WERI-Rb-1 (cell line): Measurements from ENCODE around the gene PRKCB.

Experiments used
- DNase-seq: peaks from one replicate; pipeline ENCODE4 v3.0.0-alpha.2; 2020
- H3K27ac ChIP-seq: fragments of 250-450 bp; sonication (Bioruptor Pico); 2 replicates; pipeline ENCODE4 v1.5.1; 2020; ENCODE audit warnings: mild to moderate bottlenecking, moderate library complexity
- H3K27me3 ChIP-seq: fragments of 250-450 bp; sonication (Bioruptor Pico); 2 replicates; pipeline ENCODE4 v1.5.1; 2021; ENCODE audit warnings: mild to moderate bottlenecking, low read depth, moderate library complexity; ENCODE audit not compliant: insufficient read depth, severe bottlenecking
- H3K36me3 ChIP-seq: fragments of 250-450 bp; sonication (Bioruptor Pico); 2 replicates; pipeline ENCODE4 v1.5.1; 2020; ENCODE audit warnings: mild to moderate bottlenecking, moderate library complexity
- H3K4me3 ChIP-seq: 2 replicates; pipeline ENCODE4 v1.5.1; 2011; ENCODE audit warnings: low read depth, mild to moderate bottlenecking, control low read depth, low read length
- H3K9me3 ChIP-seq: fragments of 250-450 bp; sonication (Bioruptor Pico); 2 replicates; pipeline ENCODE4 v1.5.1; 2021; ENCODE audit warnings: mild to moderate bottlenecking, moderate library complexity; ENCODE audit not compliant: severe bottlenecking
- TF ChIP-seq, protein P1 (sequence below): IDR thresholded peaks from 2 replicates; pipeline ENCODE4 v1.5.1; 2011; ENCODE audit warnings: low read depth, mild to moderate bottlenecking, control low read depth, inconsistent platforms, low read length

PRKCB gene

DNA sequence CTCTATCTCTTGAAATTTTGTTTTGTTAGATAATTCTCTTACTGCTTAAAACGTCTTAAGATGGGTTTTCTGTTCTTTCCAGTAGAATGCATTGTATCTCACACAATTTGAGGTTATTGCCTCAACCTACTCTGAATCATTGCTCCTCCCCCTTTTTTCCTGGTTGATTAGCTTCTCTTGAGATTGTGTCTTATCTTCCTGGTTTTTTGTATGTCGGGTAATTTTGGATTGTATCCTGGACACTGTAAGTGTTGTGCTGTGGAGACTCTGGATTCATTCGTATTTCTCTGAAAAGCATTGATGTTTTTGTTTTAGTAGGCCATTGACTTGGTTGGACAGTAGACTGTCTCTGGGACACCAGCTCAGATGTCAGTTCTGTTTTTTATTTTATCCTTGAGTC lies 26.1 kb downstream of the PRKCB start:
- Histone ChIP-seq H3K4me3 (no peak overlapping the region), H3K9me3 (no peaks in the 10 kb centered on the region), H3K36me3 (no peaks in the 10 kb centered on the region), H3K27ac (no peak overlapping the region), H3K27me3 (peaks cover 18% of the 10 kb centered on the region)
- DNase-seq, result no peak
- TF ChIP-seq, protein P1, sequence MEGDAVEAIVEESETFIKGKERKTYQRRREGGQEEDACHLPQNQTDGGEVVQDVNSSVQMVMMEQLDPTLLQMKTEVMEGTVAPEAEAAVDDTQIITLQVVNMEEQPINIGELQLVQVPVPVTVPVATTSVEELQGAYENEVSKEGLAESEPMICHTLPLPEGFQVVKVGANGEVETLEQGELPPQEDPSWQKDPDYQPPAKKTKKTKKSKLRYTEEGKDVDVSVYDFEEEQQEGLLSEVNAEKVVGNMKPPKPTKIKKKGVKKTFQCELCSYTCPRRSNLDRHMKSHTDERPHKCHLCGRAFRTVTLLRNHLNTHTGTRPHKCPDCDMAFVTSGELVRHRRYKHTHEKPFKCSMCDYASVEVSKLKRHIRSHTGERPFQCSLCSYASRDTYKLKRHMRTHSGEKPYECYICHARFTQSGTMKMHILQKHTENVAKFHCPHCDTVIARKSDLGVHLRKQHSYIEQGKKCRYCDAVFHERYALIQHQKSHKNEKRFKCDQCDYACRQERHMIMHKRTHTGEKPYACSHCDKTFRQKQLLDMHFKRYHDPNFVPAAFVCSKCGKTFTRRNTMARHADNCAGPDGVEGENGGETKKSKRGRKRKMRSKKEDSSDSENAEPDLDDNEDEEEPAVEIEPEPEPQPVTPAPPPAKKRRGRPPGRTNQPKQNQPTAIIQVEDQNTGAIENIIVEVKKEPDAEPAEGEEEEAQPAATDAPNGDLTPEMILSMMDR, result no peak

DNA sequence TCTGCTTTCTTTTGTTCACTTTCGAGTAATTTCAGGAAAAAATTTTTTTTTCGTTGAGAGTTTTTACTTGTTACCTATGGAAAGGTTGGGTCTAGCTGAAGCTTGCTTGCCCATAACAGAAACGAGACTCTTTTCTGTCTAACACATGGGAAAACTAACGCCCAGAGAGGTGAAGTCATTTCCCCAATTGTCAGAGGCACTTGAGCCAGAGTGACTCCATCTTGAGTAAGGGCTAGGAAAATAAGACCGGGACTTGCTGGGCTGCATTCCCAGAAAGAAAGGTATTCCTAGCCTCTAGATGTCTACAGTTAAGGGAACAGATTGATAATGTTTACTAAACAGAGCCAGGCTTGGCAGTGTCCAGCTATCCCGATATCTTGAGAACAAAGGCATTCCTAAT lies 26.8 kb downstream of the PRKCB start:
- TF ChIP-seq, protein P1, result no peak
- H3K9me3 ChIP-seq, result no peaks in the 10 kb centered on the region
- no peak overlapping the region for H3K27ac ChIP-seq
- no peak for DNase-seq
- H3K36me3 ChIP-seq, result no peaks in the 10 kb centered on the region
- peaks cover 20% of the 10 kb centered on the region for H3K27me3 ChIP-seq
- H3K4me3 ChIP-seq, result no peak overlapping the region

DNA sequence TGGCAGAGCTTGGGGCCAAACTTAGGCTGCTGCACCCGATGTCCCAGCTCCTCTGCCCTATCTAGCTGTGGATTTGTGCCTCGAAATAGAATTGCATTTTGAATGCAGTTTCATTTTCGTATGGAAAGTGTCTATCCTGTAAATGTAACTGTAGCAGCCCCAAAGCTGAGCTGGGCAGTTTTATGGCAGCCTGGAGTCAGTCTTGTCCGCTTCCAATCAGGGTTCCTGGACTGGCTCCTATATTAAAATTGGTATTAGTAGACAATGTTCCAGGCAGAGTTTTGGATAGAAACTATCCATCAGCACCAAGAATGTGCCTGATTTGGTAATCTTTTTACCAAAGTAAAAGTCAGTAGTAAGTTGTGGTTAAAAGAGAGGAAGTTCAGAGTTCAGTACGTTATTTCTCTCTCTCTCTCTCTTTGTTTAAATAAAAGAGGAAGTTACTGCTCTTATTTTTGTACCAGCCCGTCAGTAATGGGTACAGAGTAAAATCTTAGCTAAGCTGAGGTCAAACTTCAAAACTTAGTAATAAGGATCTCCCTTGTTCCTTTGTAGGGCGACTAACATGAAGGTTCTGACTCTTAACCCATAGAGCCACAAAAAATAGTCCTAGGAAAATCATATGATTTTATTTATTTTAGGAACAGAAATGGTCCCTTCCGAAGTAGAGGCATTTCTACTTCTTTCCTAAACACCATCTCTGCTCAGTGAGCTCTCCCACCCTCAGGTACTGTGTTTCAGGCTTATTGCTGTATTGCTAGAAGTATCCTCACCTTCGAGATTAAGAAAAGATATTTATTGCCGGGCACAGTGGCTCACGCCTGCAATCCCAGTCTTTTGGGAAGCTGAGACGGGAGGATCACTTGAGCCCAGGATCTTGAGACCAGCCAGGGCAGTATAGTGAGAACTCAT lies 28.0 kb downstream of the PRKCB start:
- TF ChIP-seq, protein P1, result no peak
- Histone ChIP-seq H3K4me3 (no peak overlapping the region), H3K36me3 (no peaks in the 10 kb centered on the region), H3K9me3 (no peaks in the 10 kb centered on the region), H3K27me3 (peaks cover 19% of the 10 kb centered on the region), H3K27ac (no peak overlapping the region)
- no peak for DNase-seq

DNA sequence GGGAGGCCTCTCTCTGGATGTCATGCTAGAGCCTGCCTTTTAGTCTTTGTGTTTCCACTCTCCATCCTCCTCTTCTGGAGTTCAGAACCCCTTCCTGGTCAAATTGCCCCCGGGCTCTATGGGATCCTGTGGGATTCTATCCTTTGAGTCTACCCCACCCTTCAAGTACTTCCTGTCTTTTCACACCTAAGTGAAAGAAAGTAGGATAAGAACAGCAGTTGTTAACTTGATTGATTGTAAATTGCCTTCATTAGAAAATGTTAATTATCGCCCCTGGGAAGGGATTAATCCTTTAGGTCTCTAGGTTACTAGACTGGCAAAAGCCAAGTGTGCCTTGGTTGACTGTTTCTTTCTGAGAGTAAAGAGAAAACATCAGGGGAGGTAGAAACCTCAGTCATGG lies 30.1 kb downstream of the PRKCB start:
- Histone ChIP-seq H3K27ac (no peak overlapping the region), H3K27me3 (peaks cover 19% of the 10 kb centered on the region), H3K4me3 (no peak overlapping the region), H3K9me3 (no peaks in the 10 kb centered on the region), H3K36me3 (no peaks in the 10 kb centered on the region)
- no peak for DNase-seq
- TF ChIP-seq, protein P1, result no peak

DNA sequence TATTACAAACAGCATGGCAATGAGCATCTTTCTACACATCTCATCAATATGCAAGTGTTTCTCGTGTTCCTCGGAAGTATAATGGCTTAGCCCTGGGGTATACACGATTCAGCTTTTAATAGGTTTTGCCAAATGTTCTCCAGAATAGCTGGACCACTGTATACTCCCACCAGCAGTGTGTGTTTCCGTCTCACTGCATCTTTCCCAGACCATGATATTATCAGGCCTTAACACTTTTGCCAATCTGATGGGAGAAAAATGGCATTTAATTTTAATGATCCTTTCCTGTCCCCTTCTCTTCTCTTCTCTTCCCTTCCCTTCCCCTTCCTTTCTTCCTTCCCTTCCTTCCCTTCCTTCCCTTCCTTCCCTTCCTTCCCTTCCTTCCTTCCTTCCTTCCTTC lies 30.8 kb downstream of the PRKCB start:
- no peak for DNase-seq
- H3K27me3 ChIP-seq, result peaks cover 19% of the 10 kb centered on the region
- H3K4me3 ChIP-seq, result no peak overlapping the region
- no peak overlapping the region for H3K27ac ChIP-seq
- no peaks in the 10 kb centered on the region for H3K36me3 ChIP-seq
- TF ChIP-seq, protein P1, result no peak
- H3K9me3 ChIP-seq, result no peaks in the 10 kb centered on the region

DNA sequence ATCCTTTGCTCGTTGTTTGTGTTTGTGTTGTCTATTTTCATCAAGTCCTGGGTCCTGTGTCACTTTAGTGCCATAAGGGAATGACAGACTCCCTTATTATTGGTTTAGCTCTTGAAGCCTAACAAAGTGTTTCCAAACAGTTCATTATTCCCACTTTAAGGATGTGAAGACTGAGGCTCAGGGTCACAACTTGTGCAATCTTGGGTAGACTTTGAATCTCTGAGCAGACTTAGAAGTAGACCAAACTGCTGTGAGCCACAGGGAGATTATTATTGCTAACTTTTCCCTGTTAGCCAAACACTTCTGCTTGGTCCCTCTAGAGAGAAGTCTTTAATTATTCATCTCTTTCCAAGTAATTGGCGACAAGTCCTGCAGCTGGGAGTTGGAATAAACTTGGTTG lies 31.8 kb downstream of the PRKCB start:
- H3K27me3 ChIP-seq, result peaks cover 19% of the 10 kb centered on the region

More for the DNA sequence above, 31.8 kb downstream of the PRKCB start:
- TF ChIP-seq, protein P1, result no peak
- DNase-seq, result no peak
- Histone ChIP-seq H3K9me3 (no peaks in the 10 kb centered on the region), H3K4me3 (no peak overlapping the region), H3K36me3 (no peaks in the 10 kb centered on the region), H3K27ac (no peak overlapping the region)
